ENCODE results near the gene ATOH1. TPM values are rescaled to one million over a fixed set of nuclear protein-coding genes. Genes with fewer than 3 reads are reported as not detected.

ATOH1 gene
- total and polyA plus RNA-seq, 10 of the 15 experiments (the other 5 are each of a cell fraction or from before 2014, with no cell fraction given), result not detected

DNA sequence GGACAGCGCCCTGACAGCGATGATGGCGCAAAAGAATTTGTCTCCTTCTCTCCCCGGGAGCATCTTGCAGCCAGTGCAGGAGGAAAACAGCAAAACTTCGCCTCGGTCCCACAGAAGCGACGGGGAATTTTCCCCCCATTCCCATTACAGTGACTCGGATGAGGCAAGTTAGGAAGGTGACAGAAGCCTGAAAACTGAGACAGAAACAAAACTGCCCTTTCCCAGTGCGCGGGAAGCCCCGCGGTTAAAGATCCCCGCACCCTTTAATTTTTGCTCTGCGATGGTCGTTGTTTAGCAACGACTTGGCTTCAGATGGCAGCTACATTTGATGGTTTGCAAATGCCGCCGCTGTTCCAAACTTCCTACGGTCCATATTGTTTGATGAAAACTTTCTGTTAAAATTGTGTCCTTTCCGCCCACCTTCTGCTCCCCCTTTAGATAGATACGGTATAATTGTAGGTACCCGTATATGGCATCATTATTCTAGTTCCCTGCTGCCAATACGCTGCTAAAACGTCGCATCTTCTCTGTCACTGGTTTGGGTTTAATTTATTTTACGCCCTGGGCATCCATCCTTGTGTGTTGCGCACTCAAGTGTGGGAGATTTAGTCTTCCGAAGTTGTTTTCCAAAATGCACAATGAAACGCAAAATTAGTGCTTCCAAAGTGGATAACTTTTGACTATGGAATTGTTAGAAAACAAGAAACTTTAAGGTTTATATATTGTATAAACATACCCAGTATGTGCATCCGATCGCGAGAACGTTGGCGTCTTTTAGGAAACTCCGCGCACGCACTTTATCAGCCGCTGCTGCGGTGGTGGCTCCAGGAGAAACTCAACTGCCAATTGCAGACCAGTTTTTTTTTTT is 1.5 kb downstream of the ATOH1 start:
- Histone ChIP-seq H3K36me3 (ENCODE audit: control insufficient read depth in 2 of 2, insufficient read depth in 2 of 2, low read length in 1 of 2) (no peaks in the 10 kb centered on the region), H3K4me1 (ENCODE audit: control insufficient read depth, insufficient read depth, low read length) (no peaks in the 10 kb centered on the region), H4K20me1 (ENCODE audit: control insufficient read depth, insufficient read depth) (no peaks in the 10 kb centered on the region), H3K9me3 (replicated peaks; ENCODE audit: control insufficient read depth, insufficient read depth, low read length) (no peaks in the 10 kb centered on the region; the same call in 2 of the 3 replicates), H3K27ac (ENCODE audit: control insufficient read depth, insufficient read depth) (no peak overlapping the region), H3K27me3 (replicated peaks in 1 of 2; ENCODE audit: control insufficient read depth in 2 of 2, insufficient read depth in 2 of 2, low read length in 1 of 2) (peaks cover 5 to 12% of the 10 kb centered on the region in 2 experiments), H2AFZ (ENCODE audit: control insufficient read depth, low read depth, low read length) (no peak overlapping the region), H3K79me2 (ENCODE audit: control insufficient read depth, insufficient read depth, low read length) (no peaks in the 10 kb centered on the region), H3K4me3 (no peak overlapping the region), H3K4me2 (ENCODE audit: control insufficient read depth, insufficient read depth) (no peak overlapping the region), H3K9ac (ENCODE audit: control insufficient read depth, insufficient read depth, low read length) (no peak overlapping the region)
- CTCF ChIA-PET, result no interaction called here
- SMC1A ChIA-PET (ENCODE audit: uncharacterized antibody, unreplicated experiment), result no interaction called here
- in situ Hi-C loops (cut with MboI) (no loop called here), intact Hi-C loops (cut with micrococcal nuclease; ENCODE audit: unreplicated experiment) (no loop called here)
- 50% methylated on average over 40 of the region's 40 CpGs for WGBS (ENCODE audit: insufficient coverage, insufficient replicate concordance, low lambda C conversion rate, missing lambda C conversion rate)
- ATAC-seq, result no peak
- TF ChIP-seq PRDM15 (CRISPR knock-in tag; IDR thresholded peaks at IDR 0.05) (no peak), ZNF24 (IDR thresholded peaks at IDR 0.05) (no peak), E2F4 (IDR thresholded peaks at IDR 0.05; ENCODE audit: low read depth, low read length) (no peak), SUPT20H (IDR thresholded peaks at IDR 0.05; ENCODE audit: borderline replicate concordance, control insufficient read depth, low read depth, low read length) (no peak), PAX5 (IDR thresholded peaks at IDR 0.05; ENCODE audit: borderline replicate concordance, low read depth, low read length) (no peak), NRF1 (conservative IDR thresholded peaks at IDR 0.05; ENCODE audit: low read depth, low read length) (no peak), JUND (IDR thresholded peaks at IDR 0.05; ENCODE audit: low read depth, low read length) (no peak), NBN (IDR thresholded peaks at IDR 0.05) (no peak)
- POLR2A ChIA-PET, result interaction anchor here (0.6 kb wide), 1 partner anchor 155 kb away, joined by 3 read pairs; no protein-coding TSS in a partner anchor
- DNase-seq (ENCODE audit: low read depth, low spot score), result no peak
- RAD21 ChIA-PET (ENCODE audit: unreplicated experiment), result no interaction called here
- no TSS peak for BruUV-seq (replicated peaks)
- FAIRE-seq, result no peak

All from GM12878 (cell line).